Endodermal cell (in vitro differentiated cells): ENCODE data around the gene EED. TPM values are rescaled to one million over a fixed set of nuclear protein-coding genes. Genes with fewer than 3 reads are reported as not detected.
"Not testable (repeated sequence)": the region's sequence is repeated elsewhere in the genome, so short reads cannot be mapped to it uniquely, and the experiment has no call there.

Source experiments
- DNase-seq: peaks from one replicate; pipeline ENCODE4 v3.0.0-alpha.2; 2017
- H3K27ac ChIP-seq: 2 replicates; pipeline ENCODE4 v1.5.1; 2013; ENCODE audit warnings: mild to moderate bottlenecking, low read depth, low read length, moderate library complexity
- H3K27me3 ChIP-seq: 2 replicates; pipeline ENCODE4 v1.6.1; 2013; ENCODE audit warnings: mild to moderate bottlenecking, low read length, moderate library complexity; ENCODE audit not compliant: insufficient read depth, control insufficient read depth, poor library complexity, severe bottlenecking
- H3K36me3 ChIP-seq: 2 replicates; pipeline ENCODE4 v1.7.0; 2013; ENCODE audit warnings: mild to moderate bottlenecking, low read length, moderate library complexity; ENCODE audit not compliant: control insufficient read depth, insufficient read depth
- H3K4me1 ChIP-seq: one replicate; pipeline ENCODE4 v1.7.0; 2013; ENCODE audit warnings: low read length; ENCODE audit not compliant: control insufficient read depth, insufficient read depth
- H3K4me3 ChIP-seq: 2 replicates; pipeline ENCODE4 v1.5.1; 2013; ENCODE audit warnings: mild to moderate bottlenecking, low read length, moderate library complexity
- H3K9ac ChIP-seq: 2 replicates; pipeline ENCODE4 v1.6.1; 2013; ENCODE audit warnings: mild to moderate bottlenecking, low read length, moderate library complexity; ENCODE audit not compliant: poor library complexity, severe bottlenecking; ENCODE audit errors: extremely low read depth
- H3K9me3 ChIP-seq: 2 replicates; pipeline ENCODE4 v1.6.1; 2013; ENCODE audit warnings: mild to moderate bottlenecking, low read length, moderate library complexity; ENCODE audit not compliant: control insufficient read depth
- H3K27ac Mint-ChIP-seq: 2 replicates; pipeline ENCODE4 v1.8.0; 2020; ENCODE audit warnings: mixed read lengths
- H3K27me3 Mint-ChIP-seq: 2 replicates; pipeline ENCODE4 v1.8.0; 2021; ENCODE audit warnings: mild to moderate bottlenecking, mixed read lengths; ENCODE audit not compliant: insufficient read depth
- H3K36me3 Mint-ChIP-seq: 2 replicates; pipeline ENCODE4 v1.8.0; 2020; ENCODE audit warnings: low read depth, mixed read lengths
- H3K4me1 Mint-ChIP-seq: 2 replicates; pipeline ENCODE4 v1.8.0; 2020; ENCODE audit warnings: mixed read lengths
- H3K4me3 Mint-ChIP-seq: 2 replicates; pipeline ENCODE4 v1.8.0; 2020; ENCODE audit warnings: mild to moderate bottlenecking, moderate library complexity, mixed read lengths
- H3K9me3 Mint-ChIP-seq: 2 replicates; pipeline ENCODE4 v1.8.0; 2020; ENCODE audit warnings: mild to moderate bottlenecking, mixed read lengths
- WGBS, 2 experiments: methylation state at CpG; one replicate each; pipeline versions ENCODE4 v1.1.5 to v1.1.7; 2013; ENCODE audit warnings: missing lambda C conversion rate in 2 of 2, mixed read lengths in 1 of 2; ENCODE audit not compliant: insufficient coverage in 1 of 2, insufficient read length in 1 of 2; 5-methylcytosine and 5-hydroxymethylcytosine counted together
- total RNA-seq, 2 donors: library from RNA; stranded (reverse); fragmentation: NEBNext Ultra II Directional in 1 of 2; extraction: Animal tissue kit (Norgen Biotek cat#: 25700) in 1 of 2; gene quantifications; 2 replicates in 1 of 2; 3 replicates in 1 of 2; pipeline ENCODE4 v1.2.1, GENCODE V29; 2021
- TF ChIP-seq, protein P1 (sequence below): fragments of 200-600 bp; sonication (generic); conservative IDR thresholded peaks from 2 replicates; pipeline ENCODE4 v1.5.0; 2021; ENCODE audit warnings: antibody characterized with exemption, mild to moderate bottlenecking

The EED gene
- total RNA-seq, 2 donors from 2014 or later, result 29.2 to 39.2 TPM

DNA sequence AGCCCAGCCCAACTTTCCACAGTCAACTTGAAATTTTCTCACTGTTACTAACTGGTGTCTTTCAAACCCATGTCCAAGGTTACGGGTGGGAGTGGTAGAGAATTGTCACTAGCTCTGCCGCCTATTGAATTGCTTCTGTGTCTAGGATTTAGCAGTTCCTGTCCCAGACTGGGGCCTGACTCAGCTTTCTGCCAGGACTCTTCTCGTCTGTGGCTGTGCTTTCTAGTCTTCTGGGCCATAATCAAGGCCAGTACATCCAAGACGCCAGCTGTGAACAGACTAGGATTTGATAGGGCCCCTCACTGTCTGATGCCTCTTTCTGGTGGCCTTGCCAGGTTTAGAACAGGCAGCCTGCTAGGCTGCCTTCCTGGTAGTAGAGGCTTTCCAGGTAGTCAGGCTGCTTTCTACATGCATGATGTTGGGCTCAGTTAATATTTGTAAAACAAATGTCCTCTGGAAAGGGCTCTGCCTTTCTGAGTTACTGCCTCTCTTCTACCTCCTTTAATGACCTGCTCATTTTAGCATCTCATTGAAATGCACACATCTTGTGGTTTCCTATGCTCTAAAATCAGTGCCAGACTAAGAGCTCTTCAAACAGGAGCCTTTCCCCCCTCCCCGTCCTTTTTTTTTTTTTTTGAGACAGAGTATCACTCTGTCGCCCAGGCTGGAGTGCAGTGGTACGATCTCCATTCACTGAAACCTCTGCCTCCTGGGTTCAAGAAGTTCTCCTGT lies 44.4 kb downstream of the EED start:
- no peaks in the 10 kb centered on the region for H3K9me3 ChIP-seq
- no peak overlapping the region for H3K9ac ChIP-seq
- Mint-ChIP-seq H3K36me3 (peaks cover 5% of the 10 kb centered on the region), H3K9me3 (no peaks in the 10 kb centered on the region), H3K4me3 (no peak overlapping the region), H3K4me1 (no peaks in the 10 kb centered on the region), H3K27ac (no peak overlapping the region), H3K27me3 (no peaks in the 10 kb centered on the region)
- DNase-seq, result peak; percentile 47
- no peaks in the 10 kb centered on the region for H3K27me3 ChIP-seq
- H3K36me3 ChIP-seq, result peaks cover 2% of the 10 kb centered on the region
- H3K4me3 ChIP-seq, result no peak overlapping the region
- no peaks in the 10 kb centered on the region for H3K4me1 ChIP-seq
- TF ChIP-seq, protein P1, sequence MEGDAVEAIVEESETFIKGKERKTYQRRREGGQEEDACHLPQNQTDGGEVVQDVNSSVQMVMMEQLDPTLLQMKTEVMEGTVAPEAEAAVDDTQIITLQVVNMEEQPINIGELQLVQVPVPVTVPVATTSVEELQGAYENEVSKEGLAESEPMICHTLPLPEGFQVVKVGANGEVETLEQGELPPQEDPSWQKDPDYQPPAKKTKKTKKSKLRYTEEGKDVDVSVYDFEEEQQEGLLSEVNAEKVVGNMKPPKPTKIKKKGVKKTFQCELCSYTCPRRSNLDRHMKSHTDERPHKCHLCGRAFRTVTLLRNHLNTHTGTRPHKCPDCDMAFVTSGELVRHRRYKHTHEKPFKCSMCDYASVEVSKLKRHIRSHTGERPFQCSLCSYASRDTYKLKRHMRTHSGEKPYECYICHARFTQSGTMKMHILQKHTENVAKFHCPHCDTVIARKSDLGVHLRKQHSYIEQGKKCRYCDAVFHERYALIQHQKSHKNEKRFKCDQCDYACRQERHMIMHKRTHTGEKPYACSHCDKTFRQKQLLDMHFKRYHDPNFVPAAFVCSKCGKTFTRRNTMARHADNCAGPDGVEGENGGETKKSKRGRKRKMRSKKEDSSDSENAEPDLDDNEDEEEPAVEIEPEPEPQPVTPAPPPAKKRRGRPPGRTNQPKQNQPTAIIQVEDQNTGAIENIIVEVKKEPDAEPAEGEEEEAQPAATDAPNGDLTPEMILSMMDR, result no peak
- WGBS, 2 experiments, result 90 to 95% methylated on average over 2 to 7 of the region's 7 CpGs
- no peak overlapping the region for H3K27ac ChIP-seq

DNA sequence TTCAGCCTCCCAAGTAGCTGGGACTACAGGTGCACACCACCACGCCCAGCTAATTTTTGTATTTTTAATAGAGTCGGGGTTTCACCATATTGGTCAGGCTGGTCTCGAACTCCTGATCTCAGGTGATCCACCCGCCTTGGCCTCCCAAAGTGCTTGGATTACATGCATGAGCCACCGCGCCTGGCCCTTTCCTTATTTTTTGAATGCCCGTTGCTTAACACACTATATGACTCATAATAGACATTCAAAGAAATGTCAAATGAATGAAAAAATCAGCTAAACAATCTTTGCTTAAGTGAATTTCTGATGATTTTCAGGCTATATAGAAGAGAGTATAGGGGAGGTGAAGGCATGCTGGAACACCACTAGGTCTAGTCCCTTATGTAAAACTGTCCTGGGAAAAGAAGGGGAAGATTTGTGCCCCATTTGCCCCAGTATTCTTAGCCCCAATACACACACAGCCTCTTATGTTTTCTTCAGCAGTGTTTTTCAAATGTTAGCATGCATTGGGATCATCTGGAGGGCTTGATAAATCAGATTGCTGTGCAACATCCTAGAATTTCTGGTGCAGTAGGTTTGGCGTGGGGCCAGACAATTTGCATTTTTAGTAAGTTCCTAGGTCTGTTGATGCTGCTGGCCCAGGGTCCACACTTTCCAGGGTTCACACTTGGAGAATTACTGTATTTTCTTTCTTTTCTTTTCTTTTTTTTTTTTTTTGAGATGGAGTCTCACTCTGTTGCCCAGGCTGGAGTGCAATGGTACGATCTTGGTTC lies 45.1 kb downstream of the EED start:
- not testable (repeated sequence) for H3K4me3 Mint-ChIP-seq, H3K27ac ChIP-seq, H3K4me1 ChIP-seq, H3K27me3 Mint-ChIP-seq, H3K27me3 ChIP-seq, H3K9me3 ChIP-seq, H3K9ac ChIP-seq, H3K36me3 ChIP-seq, H3K4me3 ChIP-seq, H3K9me3 Mint-ChIP-seq, H3K4me1 Mint-ChIP-seq, H3K27ac Mint-ChIP-seq, H3K36me3 Mint-ChIP-seq, DNase-seq
- 89 to 96% methylated on average over 1 to 9 of the region's 9 CpGs for WGBS, 2 experiments

DNA sequence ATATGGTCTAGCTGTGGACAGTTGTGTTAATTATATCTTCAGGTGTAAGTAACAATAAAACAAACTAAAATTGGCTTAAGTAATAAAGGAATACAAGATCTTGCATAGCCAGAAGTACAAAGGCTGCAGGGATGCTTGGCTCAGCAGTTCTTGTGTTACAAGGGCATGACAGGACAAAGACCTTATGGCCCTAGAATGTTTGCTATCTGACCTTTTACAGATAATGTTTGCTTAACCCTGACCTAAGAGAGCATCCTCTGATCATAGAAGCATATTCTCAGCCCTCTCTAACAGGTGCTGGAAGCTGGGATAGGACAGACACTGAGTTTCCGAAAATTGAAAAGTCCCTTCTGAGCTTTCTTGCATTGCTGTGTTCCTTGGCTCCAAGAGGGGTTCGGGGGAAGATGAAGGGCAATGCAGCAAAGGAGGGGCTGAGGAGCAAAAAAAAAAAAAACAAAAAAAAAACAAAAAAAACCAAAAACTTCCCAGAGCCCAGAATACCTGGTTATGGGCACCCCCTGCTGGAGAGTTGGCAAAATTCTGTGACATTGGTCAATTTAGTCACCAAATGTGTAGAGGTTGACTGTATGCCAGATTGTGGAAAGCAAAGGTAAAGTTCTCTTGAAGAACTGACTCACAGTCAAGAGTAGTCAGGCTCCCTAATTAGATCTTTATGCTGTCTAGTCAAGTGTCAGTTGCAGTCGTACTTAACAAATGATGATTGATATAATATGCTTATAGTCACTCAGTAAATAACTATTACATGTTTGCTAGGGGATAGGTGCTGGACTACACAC lies 47.1 kb downstream of the EED start:
- Mint-ChIP-seq H3K27me3 (peaks cover 16% of the 10 kb centered on the region), H3K27ac (no peak overlapping the region), H3K4me1 (no peaks in the 10 kb centered on the region), H3K4me3 (no peak overlapping the region), H3K36me3 (no peaks in the 10 kb centered on the region), H3K9me3 (no peaks in the 10 kb centered on the region)
- peak; percentile 83 for DNase-seq
- Histone ChIP-seq H3K27me3 (no peaks in the 10 kb centered on the region), H3K4me3 (no peak overlapping the region), H3K9me3 (no peaks in the 10 kb centered on the region), H3K36me3 (no peaks in the 10 kb centered on the region), H3K27ac (no peak overlapping the region), H3K9ac (no peak overlapping the region), H3K4me1 (no peaks in the 10 kb centered on the region)
- WGBS, 2 experiments, result 61% methylated on average over 2 of the region's 3 CpGs; no CpG with 5 or more reads in 1 of the 2 experiments
- TF ChIP-seq, protein P1, result peak; percentile 88
